Stimulated activated CD4-positive, alpha-beta T cell treated with anti-CD3 and anti-CD28 coated beads, Interleukin-2, amount 100 ng/mL, for 4 hours (primary cell): Measurements from ENCODE around the gene RPGRIP1L.
"Not testable (repeated sequence)": the region's sequence is repeated elsewhere in the genome, so short reads cannot be mapped to it uniquely, and the experiment has no call there.

Source experiments
- DNase-seq: peaks from one replicate; pipeline ENCODE4 v3.0.0-alpha.2; 2020; ENCODE audit warnings: low read depth

RPGRIP1L gene

GRCh38 chr16:53712065-53712464 is 8.4 kb upstream of the RPGRIP1L start:
- DNase-seq = no peak

GRCh38 chr16:53711390-53711789 is 7.7 kb upstream of the RPGRIP1L start:
- DNase-seq = no peak

GRCh38 chr16:53708490-53708889 is 4.8 kb upstream of the RPGRIP1L start:
- DNase-seq = no peak

GRCh38 chr16:53707671-53708070 is 4.0 kb upstream of the RPGRIP1L start:
- DNase-seq = no peak

- DNase-seq = no peak
Observed at GRCh38 chr16:53704445-53704813, 770 bp upstream of the RPGRIP1L start.

- not testable (repeated sequence) for DNase-seq
Observed at GRCh38 chr16:53698271-53698670, 5.4 kb downstream of the RPGRIP1L start.

- DNase-seq = no peak
Observed at GRCh38 chr16:53695070-53695469, 8.6 kb downstream of the RPGRIP1L start.

- no peak for DNase-seq
Observed at GRCh38 chr16:53693320-53693719, 10.3 kb downstream of the RPGRIP1L start.

- DNase-seq = no peak
Observed at GRCh38 chr16:53692146-53692545, 11.5 kb downstream of the RPGRIP1L start.

- DNase-seq = no peak
Observed at GRCh38 chr16:53690771-53691170, 12.9 kb downstream of the RPGRIP1L start.

GRCh38 chr16:53689636-53690035 is 14.0 kb downstream of the RPGRIP1L start:
- DNase-seq = no peak

GRCh38 chr16:53686710-53687109 is 16.9 kb downstream of the RPGRIP1L start:
- DNase-seq = no peak

GRCh38 chr16:53685334-53685733 is 18.3 kb downstream of the RPGRIP1L start:
- DNase-seq = not testable (repeated sequence)

- no peak for DNase-seq
Observed at GRCh38 chr16:53681354-53681753, 22.3 kb downstream of the RPGRIP1L start.

GRCh38 chr16:53680756-53681155 is 22.9 kb downstream of the RPGRIP1L start:
- no peak for DNase-seq

GRCh38 chr16:53678756-53679343 is 24.8 kb downstream of the RPGRIP1L start:
- no peak for DNase-seq

GRCh38 chr16:53678155-53678554 is 25.5 kb downstream of the RPGRIP1L start:
- DNase-seq = no peak

GRCh38 chr16:53673189-53673588 is 30.5 kb downstream of the RPGRIP1L start:
- DNase-seq = no peak

GRCh38 chr16:53672461-53672860 is 31.2 kb downstream of the RPGRIP1L start:
- DNase-seq = no peak

- DNase-seq = no peak
Observed at GRCh38 chr16:53668869-53669268, 34.8 kb downstream of the RPGRIP1L start.

GRCh38 chr16:53666786-53667415 is 36.8 kb downstream of the RPGRIP1L start:
- no peak for DNase-seq

- no peak for DNase-seq
Observed at GRCh38 chr16:53664724-53665345, 38.8 kb downstream of the RPGRIP1L start.

GRCh38 chr16:53662072-53662471 is 41.6 kb downstream of the RPGRIP1L start:
- DNase-seq = no peak

- DNase-seq = no peak
Observed at GRCh38 chr16:53654946-53655345, 48.7 kb downstream of the RPGRIP1L start.
